ENCODE results near the gene PXDN. TPM values are rescaled to one million over a fixed set of nuclear protein-coding genes. Genes with fewer than 3 reads are reported as not detected.
A peak's percentile ranks its signal among the peaks of the same experiment; 100 is the strongest.

Gene PXDN
- total and polyA plus RNA-seq, 2 experiments from 2014 or later, result 85.7 to 129 TPM

GRCh38 chr2:1632510-1632909 is 111.8 kb downstream of the PXDN start:
- Histone ChIP-seq H3K9me3 (ENCODE audit: low read depth) (no peaks in the 10 kb centered on the region), H3K27me3 (no peaks in the 10 kb centered on the region), H3K4me1 (ENCODE audit: low read depth) (peaks cover 42% of the 10 kb centered on the region), H3K4me3 (no peak overlapping the region), H3K27ac (peak overlapping the region; percentile 73), H3K36me3 (peaks cover 11% of the 10 kb centered on the region)
- TF ChIP-seq CTCF (IDR thresholded peaks at IDR 0.05; ENCODE audit: low read depth, low read length), result no peak
- DNase-seq (ENCODE audit: low read depth in 1 of 2, low spot score in 1 of 2), result no peak

GRCh38 chr2:1632002-1632348 is 112.3 kb downstream of the PXDN start:
- Histone ChIP-seq H3K27me3 (no peaks in the 10 kb centered on the region), H3K27ac (peak overlapping the region; percentile 73), H3K9me3 (ENCODE audit: low read depth) (no peaks in the 10 kb centered on the region), H3K4me1 (ENCODE audit: low read depth) (peaks cover 42% of the 10 kb centered on the region), H3K4me3 (no peak overlapping the region), H3K36me3 (peaks cover 11% of the 10 kb centered on the region)
- DNase-seq (ENCODE audit: low read depth in 1 of 2, low spot score in 1 of 2), result no peak
- no peak for TF ChIP-seq CTCF (IDR thresholded peaks at IDR 0.05; ENCODE audit: low read depth, low read length)

- peak overlapping the region; percentile 73 for H3K27ac ChIP-seq
- peaks cover 11% of the 10 kb centered on the region for H3K36me3 ChIP-seq
- no peak overlapping the region for H3K4me3 ChIP-seq
- TF ChIP-seq CTCF (IDR thresholded peaks at IDR 0.05; ENCODE audit: low read depth, low read length), result no peak
- no peaks in the 10 kb centered on the region for H3K27me3 ChIP-seq
- peak in 1 of 2 donors; percentile 28 for DNase-seq (ENCODE audit: low read depth in 1 of 2, low spot score in 1 of 2)
- H3K9me3 ChIP-seq (ENCODE audit: low read depth), result no peaks in the 10 kb centered on the region
- peaks cover 38% of the 10 kb centered on the region for H3K4me1 ChIP-seq (ENCODE audit: low read depth)
Measured at GRCh38 chr2:1631292-1632001, 112.9 kb downstream of the PXDN start.

- DNase-seq (ENCODE audit: low read depth in 1 of 2, low spot score in 1 of 2), result peak in 1 of 2 donors; percentile 91
- Histone ChIP-seq H3K27ac (no peak overlapping the region), H3K4me3 (no peak overlapping the region), H3K27me3 (no peaks in the 10 kb centered on the region), H3K9me3 (ENCODE audit: low read depth) (no peaks in the 10 kb centered on the region), H3K36me3 (peaks cover 4% of the 10 kb centered on the region), H3K4me1 (ENCODE audit: low read depth) (peaks cover 34% of the 10 kb centered on the region)
- no peak for TF ChIP-seq CTCF (IDR thresholded peaks at IDR 0.05; ENCODE audit: low read depth, low read length)
Measured at GRCh38 chr2:1628893-1629292, 115.4 kb downstream of the PXDN start.

GRCh38 chr2:1627628-1628381 is 116.5 kb downstream of the PXDN start:
- H3K9me3 ChIP-seq (ENCODE audit: low read depth), result no peaks in the 10 kb centered on the region
- no peak for TF ChIP-seq CTCF (IDR thresholded peaks at IDR 0.05; ENCODE audit: low read depth, low read length)
- no peak overlapping the region for H3K27ac ChIP-seq

More at GRCh38 chr2:1627628-1628381, 116.5 kb downstream of the PXDN start:
- no peak for DNase-seq (ENCODE audit: low read depth in 1 of 2, low spot score in 1 of 2)
- H3K4me1 ChIP-seq (ENCODE audit: low read depth), result peaks cover 23% of the 10 kb centered on the region
- no peak overlapping the region for H3K4me3 ChIP-seq
- no peaks in the 10 kb centered on the region for H3K27me3 ChIP-seq
- H3K36me3 ChIP-seq, result no peaks in the 10 kb centered on the region
